ENCODE results near the gene SPAG16. TPM values are rescaled to one million over a fixed set of nuclear protein-coding genes. Genes with fewer than 3 reads are reported as not detected.

The SPAG16 gene
- total RNA-seq, 1 experiment from 2014 or later = 17.3 TPM

DNA sequence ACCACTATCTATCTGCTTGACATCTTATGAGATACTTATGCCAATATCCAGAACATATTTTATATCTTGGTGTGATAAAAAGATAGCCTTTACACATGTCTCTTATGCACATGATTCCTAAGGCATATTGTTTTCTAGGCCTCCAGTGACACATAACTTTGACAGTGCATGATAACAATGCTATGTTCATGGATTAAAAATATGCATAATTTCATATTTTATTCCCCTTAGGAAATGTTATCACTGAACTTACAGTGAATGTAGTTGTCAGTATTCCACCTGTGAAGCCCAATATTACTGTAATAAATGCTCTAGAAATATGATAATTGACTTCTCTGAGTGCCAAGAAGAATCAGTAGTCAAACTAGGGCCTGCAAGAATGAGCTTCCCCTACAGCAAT is 532.3 kb downstream of the SPAG16 start:
- no peak overlapping the region for H4K5ac ChIP-seq (ENCODE audit: insufficient read length, low read depth, low read length)
- H3K9ac ChIP-seq (ENCODE audit: extremely low read depth, insufficient read length, low read length) = no peak overlapping the region
- H4K20me1 ChIP-seq (ENCODE audit: control insufficient read depth, insufficient read depth, insufficient read length) = no peaks in the 10 kb centered on the region
- H3K27me3 Mint-ChIP-seq (ENCODE audit: low read depth) = no peaks in the 10 kb centered on the region
- no peak overlapping the region for H3K4ac ChIP-seq (ENCODE audit: low read depth, low read length)
- H3K23ac ChIP-seq (ENCODE audit: insufficient read length, low read depth, low read length) = no peak overlapping the region
- H3K18ac ChIP-seq (ENCODE audit: insufficient read length, low read depth, low read length) = no peak overlapping the region
- no peak overlapping the region for H4K91ac ChIP-seq (ENCODE audit: insufficient read length, low read depth, low read length)
- H3K36me3 Mint-ChIP-seq (ENCODE audit: insufficient read depth in 1 of 3, low read depth in 3 of 3) = no peaks in the 10 kb centered on the region
- no peak overlapping the region for H3K14ac ChIP-seq (ENCODE audit: insufficient read depth, low read length)
- H2BK15ac ChIP-seq (ENCODE audit: low read depth, low read length) = no peak overlapping the region
- H3K4me2 ChIP-seq (ENCODE audit: insufficient read depth, insufficient read length, low read length) = no peak overlapping the region
- no peak overlapping the region for H2BK20ac ChIP-seq (ENCODE audit: low read depth, low read length, poor library complexity, severe bottlenecking)
- H4K8ac ChIP-seq (replicated peaks; ENCODE audit: insufficient read length, low read depth, low read length) = no peak overlapping the region
- H3K56ac ChIP-seq (ENCODE audit: insufficient read length, low read depth, low read length) = no peak overlapping the region
- no peak overlapping the region for H2BK5ac ChIP-seq (ENCODE audit: insufficient read length, low read length)
- H3K9me3 ChIP-seq (ENCODE audit: control insufficient read depth, low read depth, low read length) = no peaks in the 10 kb centered on the region
- H3K79me2 ChIP-seq (ENCODE audit: insufficient read depth, low read length) = no peaks in the 10 kb centered on the region
- no peak overlapping the region for H3K27ac ChIP-seq (ENCODE audit: insufficient read length, low read depth, low read length)
- no peak for DNase-seq
- H2AFZ ChIP-seq (ENCODE audit: low read length) = no peak overlapping the region
- H3K27me3 ChIP-seq (ENCODE audit: insufficient read depth, low read length) = no peaks in the 10 kb centered on the region
- H3K4me3 Mint-ChIP-seq = no peak overlapping the region
- no peak overlapping the region for H2BK120ac ChIP-seq (ENCODE audit: low read depth, low read length, poor library complexity, severe bottlenecking)
- peaks cover 0 to 3% of the 10 kb centered on the region in 2 experiments; a peak in 3 of 5 replicates for H3K9me3 Mint-ChIP-seq
- no peak overlapping the region for H2AK5ac ChIP-seq (ENCODE audit: insufficient read length, low read length)
- no peak overlapping the region for H3K27ac Mint-ChIP-seq
- no peaks in the 10 kb centered on the region for H3K23me2 ChIP-seq (ENCODE audit: insufficient read length, low read depth, low read length, poor library complexity, severe bottlenecking)
- TF ChIP-seq, protein P1, sequence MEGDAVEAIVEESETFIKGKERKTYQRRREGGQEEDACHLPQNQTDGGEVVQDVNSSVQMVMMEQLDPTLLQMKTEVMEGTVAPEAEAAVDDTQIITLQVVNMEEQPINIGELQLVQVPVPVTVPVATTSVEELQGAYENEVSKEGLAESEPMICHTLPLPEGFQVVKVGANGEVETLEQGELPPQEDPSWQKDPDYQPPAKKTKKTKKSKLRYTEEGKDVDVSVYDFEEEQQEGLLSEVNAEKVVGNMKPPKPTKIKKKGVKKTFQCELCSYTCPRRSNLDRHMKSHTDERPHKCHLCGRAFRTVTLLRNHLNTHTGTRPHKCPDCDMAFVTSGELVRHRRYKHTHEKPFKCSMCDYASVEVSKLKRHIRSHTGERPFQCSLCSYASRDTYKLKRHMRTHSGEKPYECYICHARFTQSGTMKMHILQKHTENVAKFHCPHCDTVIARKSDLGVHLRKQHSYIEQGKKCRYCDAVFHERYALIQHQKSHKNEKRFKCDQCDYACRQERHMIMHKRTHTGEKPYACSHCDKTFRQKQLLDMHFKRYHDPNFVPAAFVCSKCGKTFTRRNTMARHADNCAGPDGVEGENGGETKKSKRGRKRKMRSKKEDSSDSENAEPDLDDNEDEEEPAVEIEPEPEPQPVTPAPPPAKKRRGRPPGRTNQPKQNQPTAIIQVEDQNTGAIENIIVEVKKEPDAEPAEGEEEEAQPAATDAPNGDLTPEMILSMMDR (conservative IDR thresholded peaks at IDR 0.05) = no peak
- H3T11ph ChIP-seq (ENCODE audit: low read length) = no peak overlapping the region
- H3K4me1 Mint-ChIP-seq = peaks cover 0 to 3% of the 10 kb centered on the region in 2 experiments; a peak in 1 of 4 replicates
- no peaks in the 10 kb centered on the region for H3K4me1 ChIP-seq (ENCODE audit: insufficient read depth, low read length)
- H2BK12ac ChIP-seq (ENCODE audit: insufficient read length, low read depth, low read length) = no peak overlapping the region
- no peaks in the 10 kb centered on the region for H3K79me1 ChIP-seq (ENCODE audit: insufficient read depth, low read depth, low read length, poor library complexity, severe bottlenecking)

Measured in H9 (cell line).